Measurements from ENCODE around the gene ZNF473.
"Not testable (repeated sequence)": the region's sequence is repeated elsewhere in the genome, so short reads cannot be mapped to it uniquely, and the experiment has no call there.

The ZNF473 gene

DNA sequence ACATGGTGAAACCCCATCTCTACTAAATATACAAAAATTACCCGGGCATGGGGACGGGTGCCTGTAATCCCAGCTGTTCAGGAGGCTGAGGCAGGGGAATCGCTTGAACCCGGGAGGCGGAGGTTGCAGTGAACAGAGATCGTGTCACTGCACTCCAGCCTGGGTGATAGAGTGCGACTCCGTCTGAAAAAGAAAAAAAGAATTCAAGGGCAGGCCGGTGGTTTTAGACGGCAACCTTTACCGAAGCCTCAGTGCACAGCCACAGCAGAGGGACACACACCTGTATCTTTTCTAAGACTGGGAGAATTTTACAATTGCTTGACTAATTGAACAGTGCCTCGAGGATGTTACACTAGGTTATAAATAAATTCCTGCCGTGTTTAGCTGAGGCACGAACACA lies 73.9 kb downstream of the ZNF473 start:
- DNase-seq (ENCODE audit: low read depth) = not testable (repeated sequence)

- DNase-seq (ENCODE audit: low read depth) = not testable (repeated sequence)
These were observed 75.1 kb downstream of the ZNF473 start for GRCh38 chr19:50100946-50101345.

Data from stimulated activated CD8-positive, alpha-beta memory T cell treated with anti-CD3 and anti-CD28 coated beads, Interleukin-7, amount 100 ng/mL, for 24 hours (primary cell).